Astrocyte (in vitro differentiated cells and primary cell): ENCODE results near the gene IGF1R.

Experiments
- CTCF ChIP-seq: IDR thresholded peaks from 2 replicates; pipeline ENCODE4 v1.5.1; 2011; ENCODE audit warnings: low read depth, mild to moderate bottlenecking, inconsistent platforms, low read length, moderate library complexity; ENCODE audit not compliant: insufficient read depth
- EZH2 ChIP-seq: IDR thresholded peaks from 2 replicates; pipeline ENCODE4 v1.6.1; 2012; ENCODE audit warnings: mild to moderate bottlenecking, low read length, inconsistent platforms; ENCODE audit not compliant: insufficient read depth

- TF ChIP-seq EZH2 = no peak
- no peak for TF ChIP-seq CTCF
These were observed 36.1 kb downstream of the IGF1R start for GRCh38 chr15:98684436-98684835.
